ENCODE data around the gene ARL3.

DNA sequence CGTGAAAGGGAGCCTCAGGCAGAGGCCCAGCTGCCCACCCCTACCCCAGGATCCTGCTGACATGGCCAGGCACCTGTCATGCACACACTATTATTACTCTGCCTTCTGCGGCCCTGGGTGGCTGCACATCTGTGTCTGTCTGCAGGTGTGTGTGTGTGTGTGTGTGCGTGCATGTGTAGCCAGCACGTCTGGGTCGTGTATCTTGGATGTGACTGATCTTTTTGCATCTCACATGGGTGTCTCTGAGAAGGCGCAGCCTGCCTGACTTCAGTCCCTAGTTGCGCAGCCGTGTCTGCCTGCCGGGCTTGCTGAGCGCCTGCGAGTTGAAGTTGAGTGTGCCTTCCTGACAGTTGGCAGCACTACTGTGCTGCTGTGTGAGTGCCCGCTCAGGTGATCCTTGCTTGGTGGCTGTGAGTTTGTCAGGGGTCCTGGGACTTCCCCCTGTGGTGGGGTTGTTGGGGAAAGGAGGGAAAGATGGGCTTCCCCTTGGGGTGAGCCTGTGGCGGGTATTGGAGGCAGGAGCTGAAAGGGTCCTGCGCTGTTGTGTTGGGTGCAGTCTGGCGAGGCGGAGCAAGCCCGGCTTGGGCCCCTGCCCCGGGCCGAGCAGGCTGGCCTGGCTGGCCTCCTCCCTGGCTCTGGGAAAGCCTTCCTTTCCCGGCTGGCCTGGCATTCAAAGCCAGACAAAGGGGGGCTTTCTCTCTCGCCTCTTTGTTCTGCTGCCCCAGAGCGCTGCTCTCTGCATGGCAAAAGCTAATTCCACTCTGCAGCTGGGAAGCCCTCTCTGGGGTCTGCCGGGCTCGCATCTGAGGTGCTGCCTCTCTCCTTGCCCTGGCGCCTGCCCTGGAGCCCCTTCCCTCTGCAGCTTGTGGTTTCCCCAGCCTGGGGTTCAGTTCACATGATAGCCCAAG lies 65.1 kb downstream of the ARL3 start:
- TF ChIP-seq, protein P1, sequence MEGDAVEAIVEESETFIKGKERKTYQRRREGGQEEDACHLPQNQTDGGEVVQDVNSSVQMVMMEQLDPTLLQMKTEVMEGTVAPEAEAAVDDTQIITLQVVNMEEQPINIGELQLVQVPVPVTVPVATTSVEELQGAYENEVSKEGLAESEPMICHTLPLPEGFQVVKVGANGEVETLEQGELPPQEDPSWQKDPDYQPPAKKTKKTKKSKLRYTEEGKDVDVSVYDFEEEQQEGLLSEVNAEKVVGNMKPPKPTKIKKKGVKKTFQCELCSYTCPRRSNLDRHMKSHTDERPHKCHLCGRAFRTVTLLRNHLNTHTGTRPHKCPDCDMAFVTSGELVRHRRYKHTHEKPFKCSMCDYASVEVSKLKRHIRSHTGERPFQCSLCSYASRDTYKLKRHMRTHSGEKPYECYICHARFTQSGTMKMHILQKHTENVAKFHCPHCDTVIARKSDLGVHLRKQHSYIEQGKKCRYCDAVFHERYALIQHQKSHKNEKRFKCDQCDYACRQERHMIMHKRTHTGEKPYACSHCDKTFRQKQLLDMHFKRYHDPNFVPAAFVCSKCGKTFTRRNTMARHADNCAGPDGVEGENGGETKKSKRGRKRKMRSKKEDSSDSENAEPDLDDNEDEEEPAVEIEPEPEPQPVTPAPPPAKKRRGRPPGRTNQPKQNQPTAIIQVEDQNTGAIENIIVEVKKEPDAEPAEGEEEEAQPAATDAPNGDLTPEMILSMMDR (IDR thresholded peaks at IDR 0.05): no peak
- TF ChIP-seq POLR2AphosphoS5 (IDR thresholded peaks at IDR 0.05; ENCODE audit: low read depth, low read length) (no peak), SIN3A (IDR thresholded peaks at IDR 0.05; ENCODE audit: borderline replicate concordance, insufficient read depth, low read depth, low read length) (no peak)
